Prostate gland (tissue), 2 donors: ENCODE results near the gene INSRR. TPM values are rescaled to one million over a fixed set of nuclear protein-coding genes. Genes with fewer than 3 reads are reported as not detected.

Source experiments
- DNase-seq: peaks from one replicate; pipeline ENCODE4 v3.0.0-alpha.2; 2019; ENCODE audit warnings: low spot score
- H3K27ac ChIP-seq, 2 donors: fragments of 200-600 bp; sonication (generic); 2 replicates each; pipeline ENCODE4 v1.5.1; 2017 to 2019
- H3K27me3 ChIP-seq: fragments of 200-600 bp; sonication (generic); replicated peaks from 2 replicates; pipeline ENCODE4 v1.5.1; 2019; ENCODE audit not compliant: insufficient read depth
- H3K36me3 ChIP-seq, 2 donors: fragments of 200-600 bp; sonication (generic); 1 replicate in 1 of 2; 2 replicates in 1 of 2; pipeline versions ENCODE4 v1.5.1 to v1.8.1; 2017 to 2019
- H3K4me1 ChIP-seq: fragments of 200-600 bp; sonication (generic); replicated peaks from 2 replicates; pipeline ENCODE4 v1.5.1; 2019
- H3K4me3 ChIP-seq, 2 donors: fragments of 200-600 bp; sonication (generic); 2 replicates each; pipeline ENCODE4 v1.5.1; 2017 to 2019
- H3K9me3 ChIP-seq: fragments of 200-600 bp; sonication (generic); 2 replicates; pipeline ENCODE4 v1.5.1; 2017
- POLR2A ChIP-seq: fragments of 450-650 bp; IDR thresholded peaks from one replicate; pipeline ENCODE4 v1.6.1; 2016; ENCODE audit warnings: antibody characterized with exemption, mild to moderate bottlenecking
- POLR2AphosphoS5 ChIP-seq: sonication (generic); formaldehyde crosslinking; IDR thresholded peaks from one replicate; pipeline ENCODE4 v1.6.1; 2017; ENCODE audit warnings: antibody characterized with exemption
- WGBS: methylation state at CpG from one replicate; pipeline ENCODE4 v1.1.5; 2018; 5-methylcytosine and 5-hydroxymethylcytosine counted together
- intact Hi-C: fragments of 100-400 bp; cut with DNase I; formaldehyde crosslinking; loops from one replicate; pipeline ENCODE4 v1.14.2; 2022
- total RNA-seq, 2 donors: library from RNA; depleted of rRNA; stranded (reverse); fragments of >200 nt; gene quantifications; one replicate each; pipeline ENCODE4 v1.1.0, GENCODE V29; 2016
- TF ChIP-seq, protein P1 (sequence below), 4 experiments: fragments of 200-600 bp in 2 of 4; fragments of 450-650 bp in 2 of 4; sonication (generic) in 2 of 4; IDR thresholded peaks; 1 replicate in 3 of 4; 2 replicates in 1 of 4; pipeline ENCODE4 v1.5.1; 2016 to 2019; ENCODE audit warnings: antibody characterized with exemption in 4 of 4, mild to moderate bottlenecking in 2 of 4, moderate library complexity in 2 of 4

Gene INSRR
- total RNA-seq, 2 donors from 2014 or later, result 0.18 to 3.0 TPM

DNA sequence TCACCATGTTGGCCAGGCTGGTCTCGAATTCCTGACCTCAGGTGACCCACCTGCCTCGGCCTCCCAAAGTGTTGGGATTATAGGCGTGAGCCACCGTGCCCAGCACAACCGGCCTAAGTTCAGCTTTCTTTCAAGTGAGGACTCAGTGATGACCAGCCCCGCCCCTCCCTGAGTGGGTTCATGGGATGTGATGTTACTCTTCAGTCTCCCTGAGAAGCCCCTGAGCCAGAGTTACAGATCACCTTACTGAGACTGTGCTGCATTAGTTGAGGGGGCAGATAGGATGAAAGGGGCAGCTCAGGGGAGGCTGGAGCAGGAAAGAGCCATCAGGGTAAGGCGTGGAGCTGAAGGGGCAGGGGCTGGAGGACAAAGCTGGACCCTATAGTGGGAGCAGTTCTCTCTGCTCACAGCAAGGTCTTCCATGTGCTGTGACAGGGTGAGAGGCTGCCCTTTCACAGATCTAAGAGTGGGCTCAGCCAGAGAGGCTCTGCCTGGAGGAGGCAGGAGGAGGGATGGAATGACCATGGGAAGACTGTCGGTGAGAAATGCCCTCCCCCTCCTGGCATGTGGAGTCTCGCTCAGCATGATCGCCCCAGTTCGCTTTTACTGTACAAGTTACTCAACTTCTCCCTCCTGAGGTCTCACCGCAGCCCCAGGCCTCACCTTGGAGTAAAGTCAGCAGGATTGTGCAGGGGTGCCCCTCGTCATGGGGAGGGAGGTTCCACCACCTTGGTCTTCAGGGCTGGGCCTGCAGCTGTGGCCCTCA, 55.6 kb downstream of the INSRR start:
- 90% methylated on average over 13 of the region's 13 CpGs for WGBS
- Histone ChIP-seq H3K9me3 (no peaks in the 10 kb centered on the region), H3K27me3 (no peaks in the 10 kb centered on the region), H3K4me3 (no peak overlapping the region), H3K4me1 (peaks cover 4% of the 10 kb centered on the region), H3K36me3 (peaks cover 5% of the 10 kb centered on the region in 2 donors), H3K27ac (no peak overlapping the region)
- intact Hi-C loops, result loop anchor here (5.0 kb wide), 1 partner anchor 59 kb away; the partner anchor contains the start of gene NTRK1
- no peak for DNase-seq
- TF ChIP-seq, protein P1, sequence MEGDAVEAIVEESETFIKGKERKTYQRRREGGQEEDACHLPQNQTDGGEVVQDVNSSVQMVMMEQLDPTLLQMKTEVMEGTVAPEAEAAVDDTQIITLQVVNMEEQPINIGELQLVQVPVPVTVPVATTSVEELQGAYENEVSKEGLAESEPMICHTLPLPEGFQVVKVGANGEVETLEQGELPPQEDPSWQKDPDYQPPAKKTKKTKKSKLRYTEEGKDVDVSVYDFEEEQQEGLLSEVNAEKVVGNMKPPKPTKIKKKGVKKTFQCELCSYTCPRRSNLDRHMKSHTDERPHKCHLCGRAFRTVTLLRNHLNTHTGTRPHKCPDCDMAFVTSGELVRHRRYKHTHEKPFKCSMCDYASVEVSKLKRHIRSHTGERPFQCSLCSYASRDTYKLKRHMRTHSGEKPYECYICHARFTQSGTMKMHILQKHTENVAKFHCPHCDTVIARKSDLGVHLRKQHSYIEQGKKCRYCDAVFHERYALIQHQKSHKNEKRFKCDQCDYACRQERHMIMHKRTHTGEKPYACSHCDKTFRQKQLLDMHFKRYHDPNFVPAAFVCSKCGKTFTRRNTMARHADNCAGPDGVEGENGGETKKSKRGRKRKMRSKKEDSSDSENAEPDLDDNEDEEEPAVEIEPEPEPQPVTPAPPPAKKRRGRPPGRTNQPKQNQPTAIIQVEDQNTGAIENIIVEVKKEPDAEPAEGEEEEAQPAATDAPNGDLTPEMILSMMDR (IDR thresholded peaks at IDR 0.05), result no peak
- no peak for TF ChIP-seq POLR2AphosphoS5
- TF ChIP-seq POLR2A, result no peak

DNA sequence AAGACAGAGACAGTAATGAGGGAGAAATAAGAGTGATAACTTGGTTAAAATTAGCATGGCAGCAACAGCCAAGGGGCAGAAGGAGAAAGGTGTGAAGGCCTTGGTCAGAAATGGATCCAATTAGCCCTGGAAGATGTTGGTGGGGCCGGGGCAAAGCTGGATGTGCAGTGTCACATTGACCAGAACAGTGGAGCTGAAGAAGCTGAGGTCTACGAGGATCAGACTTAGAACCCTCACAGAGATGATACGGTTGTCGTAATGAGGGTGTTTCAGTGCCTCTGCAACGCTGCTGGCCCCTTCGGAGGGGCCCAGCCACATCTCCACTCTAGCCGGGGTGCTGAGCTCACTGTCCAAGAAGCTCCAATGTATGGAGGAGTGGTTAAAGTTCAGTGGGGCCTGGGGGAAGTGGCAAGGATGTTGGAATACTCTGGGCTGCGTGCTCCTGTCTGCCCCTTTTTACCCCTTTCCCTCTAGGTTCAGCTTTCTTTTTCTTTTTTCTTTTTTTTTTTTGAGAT, 56.4 kb downstream of the INSRR start:
- no peaks in the 10 kb centered on the region for H3K9me3 ChIP-seq
- peaks cover 5% of the 10 kb centered on the region in 2 donors for H3K36me3 ChIP-seq
- intact Hi-C loops, result loop anchor here (5.0 kb wide), 1 partner anchor 60 kb away; the partner anchor contains the start of gene NTRK1
- H3K27me3 ChIP-seq, result no peaks in the 10 kb centered on the region
- H3K4me1 ChIP-seq, result peaks cover 4% of the 10 kb centered on the region
- H3K4me3 ChIP-seq, result no peak overlapping the region
- 94% methylated on average over 8 of the region's 8 CpGs for WGBS
- no peak for DNase-seq
- TF ChIP-seq, protein P1 (IDR thresholded peaks at IDR 0.05), result no peak
- TF ChIP-seq POLR2A (no peak), POLR2AphosphoS5 (no peak)
- H3K27ac ChIP-seq, result no peak overlapping the region

DNA sequence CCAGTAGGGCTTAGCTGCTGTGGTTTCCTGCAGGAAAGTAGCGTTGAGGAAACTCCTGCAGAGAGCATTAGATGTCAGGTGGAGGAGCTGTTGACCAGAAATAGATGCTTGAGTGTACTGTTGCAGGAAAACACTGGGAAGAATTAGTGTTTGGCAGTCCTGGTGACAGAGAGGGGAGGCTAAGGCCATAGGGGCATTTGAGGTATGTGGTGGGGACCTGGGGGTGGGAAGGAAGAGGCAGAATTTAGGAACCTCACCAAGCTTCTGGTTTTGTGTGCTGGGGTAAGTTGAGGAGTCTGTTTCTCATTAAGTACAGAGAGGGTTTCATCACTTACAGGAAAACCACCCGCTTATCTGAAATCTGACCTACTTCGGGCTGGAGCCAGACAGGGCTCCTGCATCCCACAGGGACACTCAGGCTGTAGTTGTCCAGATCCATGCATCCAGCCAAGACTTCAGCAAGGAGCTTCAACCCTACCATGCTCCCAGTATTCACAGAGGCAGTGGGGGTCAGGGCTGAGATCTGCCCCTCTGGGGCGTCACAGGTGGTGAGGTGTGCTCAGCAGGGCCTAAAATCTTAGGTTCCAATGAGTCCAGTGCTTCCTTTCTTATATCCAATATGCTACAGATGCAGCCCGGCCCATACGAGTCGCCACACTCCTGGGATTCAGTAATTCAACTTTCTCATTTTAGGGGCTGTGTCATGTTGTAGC, 57.4 kb downstream of the INSRR start:
- no peak overlapping the region for H3K27ac ChIP-seq
- peaks cover 5% of the 10 kb centered on the region in 2 donors for H3K36me3 ChIP-seq
- H3K9me3 ChIP-seq, result no peaks in the 10 kb centered on the region
- H3K4me1 ChIP-seq, result peaks cover 4% of the 10 kb centered on the region
- DNase-seq, result no peak
- intact Hi-C loops, result loop anchor here (5.0 kb wide), 1 partner anchor 61 kb away; the partner anchor contains the start of gene NTRK1
- no peak overlapping the region for H3K4me3 ChIP-seq
- TF ChIP-seq, protein P1 (IDR thresholded peaks at IDR 0.05), result peak in 1 of 4 experiments; percentile 22
- TF ChIP-seq POLR2AphosphoS5, result no peak
- WGBS, result 79% methylated on average over 7 of the region's 7 CpGs
- no peaks in the 10 kb centered on the region for H3K27me3 ChIP-seq

DNA sequence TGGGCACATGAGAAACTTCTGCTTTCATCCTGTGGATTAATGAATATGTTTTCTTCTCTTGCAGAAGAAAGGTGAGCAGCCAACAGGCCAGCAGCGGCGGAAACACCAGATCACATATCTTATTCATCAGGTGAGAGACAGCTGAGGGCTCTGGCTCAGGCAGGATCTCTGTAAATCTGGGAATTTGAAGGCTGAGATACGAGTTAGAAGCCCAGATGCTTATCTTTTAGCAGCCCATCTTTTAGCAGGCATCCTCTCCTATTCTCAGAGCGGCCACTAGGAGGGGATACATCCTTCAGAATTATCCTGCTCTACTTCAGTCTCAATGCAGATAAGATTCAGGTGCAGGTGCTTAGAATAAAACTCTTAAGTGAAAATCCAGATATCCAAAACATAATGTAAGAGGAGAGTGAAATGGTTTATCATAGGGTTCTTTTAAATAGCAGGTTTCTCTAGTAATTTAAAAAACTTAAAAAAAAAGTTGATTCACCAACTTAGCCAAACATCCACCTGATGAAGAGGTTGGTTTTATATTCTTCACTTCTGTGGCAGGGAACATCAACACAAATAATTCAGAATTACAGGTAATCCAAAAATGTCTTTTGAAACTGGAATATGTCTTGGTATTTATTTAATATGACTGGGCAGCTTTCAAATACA, 61.6 kb downstream of the INSRR start:
- H3K36me3 ChIP-seq, result peaks cover 12% of the 10 kb centered on the region in 2 donors
- TF ChIP-seq, protein P1 (IDR thresholded peaks at IDR 0.05), result peak; percentile 20 to 66 (median 52)
- no peak for TF ChIP-seq POLR2AphosphoS5
- intact Hi-C loops, result no loop called here
- H3K4me3 ChIP-seq, result no peak overlapping the region
- H3K4me1 ChIP-seq, result no peaks in the 10 kb centered on the region
- no peaks in the 10 kb centered on the region for H3K27me3 ChIP-seq
- H3K27ac ChIP-seq, result no peak overlapping the region
- 17% methylated on average over 4 of the region's 4 CpGs for WGBS
- DNase-seq, result peak; percentile 38
- H3K9me3 ChIP-seq, result no peaks in the 10 kb centered on the region
